Measurements from ENCODE around the gene C1QC.

The C1QC gene

GRCh38 chr1:22681556-22682276, 38.3 kb downstream of the C1QC start:
- DNase-seq = no peak

- no peak for DNase-seq
Observed at GRCh38 chr1:22683547-22683946, 40.1 kb downstream of the C1QC start.

DNA sequence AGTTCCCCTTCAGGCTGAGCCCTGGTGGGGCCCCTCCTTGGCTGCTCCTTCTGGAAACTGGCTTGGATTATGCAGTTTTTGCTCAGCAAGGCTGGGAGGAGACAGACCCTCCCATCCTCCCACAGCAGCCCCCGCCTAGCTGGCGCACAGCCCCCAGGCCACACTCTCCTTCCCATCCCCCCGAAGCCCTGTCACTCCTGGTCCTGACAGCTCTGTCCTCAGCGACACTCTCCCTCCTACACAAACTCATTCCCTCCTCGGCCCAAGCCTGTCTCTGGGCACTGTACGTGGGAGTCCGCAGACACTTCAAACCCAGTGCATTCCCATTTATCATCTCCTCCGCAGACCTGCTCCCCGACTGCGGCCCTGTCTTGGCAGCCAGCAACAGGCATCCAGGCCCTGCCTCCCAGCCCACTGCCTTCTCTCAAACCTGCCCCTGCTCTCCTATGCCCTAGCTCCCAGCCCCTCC, 42.2 kb downstream of the C1QC start:
- no peak for DNase-seq

DNA sequence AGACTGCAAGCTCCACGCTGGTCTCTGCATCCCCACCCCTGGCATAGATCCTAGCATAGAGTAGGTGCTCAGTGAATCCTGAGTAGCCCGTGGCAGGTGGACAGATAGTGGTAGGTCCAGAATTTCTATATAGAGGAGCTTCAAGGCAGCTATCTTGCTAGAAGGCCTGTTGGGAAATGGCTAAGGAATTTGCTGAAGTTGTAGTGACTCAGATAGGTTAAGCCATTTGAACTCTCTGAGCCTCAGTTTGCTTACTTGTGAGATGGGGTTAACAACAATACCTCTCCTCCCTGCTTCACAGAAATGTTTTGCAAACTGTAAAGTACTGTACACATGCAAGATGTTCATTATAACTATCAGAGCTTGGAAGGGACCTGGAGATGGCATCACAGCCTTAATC, 43.8 kb downstream of the C1QC start:
- no peak for DNase-seq

DNA sequence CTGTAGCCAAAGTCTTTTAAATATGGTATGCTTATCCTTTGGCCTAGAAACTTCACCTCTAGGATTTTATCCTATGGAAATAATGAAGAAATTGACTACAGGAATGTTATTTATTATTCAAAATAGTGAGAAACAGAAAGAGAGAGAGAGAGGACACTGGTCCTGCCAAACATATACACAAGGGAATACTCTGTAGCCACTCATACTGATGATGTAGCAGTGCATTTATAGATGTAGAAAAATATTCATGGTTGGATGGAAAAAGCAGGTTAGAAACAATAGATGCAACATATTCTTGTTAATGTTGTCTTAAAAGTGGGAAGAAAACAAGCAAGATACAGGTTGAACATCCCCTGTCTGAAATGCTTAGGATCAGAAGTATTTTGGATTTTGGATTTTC, 45.0 kb downstream of the C1QC start:
- DNase-seq = no peak

GRCh38 chr1:22689505-22689904, 46.1 kb downstream of the C1QC start:
- DNase-seq = peak; percentile 93

DNA sequence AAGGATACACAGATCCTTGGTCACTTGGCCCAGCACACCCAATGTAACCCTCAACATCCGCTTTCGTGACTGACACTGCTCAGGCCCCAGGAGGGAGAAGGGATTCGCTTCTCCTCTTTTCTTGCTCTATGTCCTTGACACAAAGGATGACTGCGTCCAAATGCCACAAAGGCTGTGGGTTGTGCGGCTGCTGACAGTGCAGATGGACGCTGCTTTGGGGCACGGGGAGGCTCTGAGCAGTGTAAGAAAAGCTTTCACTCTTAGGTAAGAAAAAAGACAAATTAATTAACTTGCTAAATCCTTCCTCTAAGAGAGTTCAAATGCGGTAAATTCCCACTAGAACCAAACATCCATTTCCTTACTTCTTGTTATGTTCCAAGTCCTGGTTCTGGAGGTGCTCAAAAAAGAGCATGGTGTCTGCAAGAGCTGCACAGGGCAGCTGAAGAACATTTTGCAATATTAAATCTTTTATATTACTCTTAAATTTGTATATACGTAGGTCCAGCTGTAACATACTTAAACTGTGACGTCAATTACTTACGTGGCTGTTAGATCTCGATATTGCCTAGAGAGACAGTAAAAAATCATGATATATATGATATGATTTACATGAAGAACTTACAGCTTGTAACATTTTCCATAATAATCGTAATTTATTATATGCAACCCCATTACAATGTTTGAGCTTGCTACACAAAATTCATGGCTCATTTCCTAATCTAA, 47.8 kb downstream of the C1QC start:
- DNase-seq = no peak

- DNase-seq = no peak
Observed at GRCh38 chr1:22694172-22694571, 50.7 kb downstream of the C1QC start.

- no peak for DNase-seq
Observed at GRCh38 chr1:22696610-22697009, 53.2 kb downstream of the C1QC start.

Measured in NCI-H146 (cell line).